ENCODE measurements around the gene MYH14.

DNA sequence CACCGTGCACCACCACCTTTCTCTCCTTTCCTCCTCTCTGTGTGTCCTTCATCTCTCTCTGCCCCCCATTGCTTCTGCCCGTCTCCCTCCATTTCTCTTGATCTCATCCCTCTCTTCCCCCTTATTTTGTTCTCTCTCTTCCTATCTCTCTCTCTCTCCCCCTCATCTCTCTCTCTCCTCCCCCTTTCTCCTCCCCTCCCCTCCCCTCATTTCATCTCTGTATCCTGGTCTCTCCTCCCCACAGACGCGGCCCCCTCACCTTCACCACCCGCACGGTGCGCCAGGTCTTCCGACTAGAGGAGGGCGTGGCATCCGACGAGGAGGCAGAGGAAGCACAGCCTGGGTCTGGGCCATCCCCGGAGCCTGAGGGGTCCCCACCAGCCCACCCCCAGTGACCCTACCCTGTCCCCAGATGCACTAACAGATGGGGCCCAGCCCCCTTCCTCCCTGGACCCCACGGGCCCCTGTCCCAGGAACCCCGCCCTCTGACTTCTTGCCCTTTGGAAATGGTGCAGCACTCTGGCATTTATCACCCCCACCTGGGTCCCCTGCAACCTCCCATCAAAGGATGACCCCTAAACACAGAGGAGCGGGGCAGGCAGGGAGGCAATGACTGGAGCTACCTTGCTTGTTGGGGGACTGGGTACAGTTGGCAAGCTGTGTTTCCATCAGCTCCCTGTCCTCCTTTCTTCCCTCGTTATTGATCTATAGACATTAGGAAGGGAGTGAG, 106.1 kb downstream of the MYH14 start:
- TF ChIP-seq, protein P1, sequence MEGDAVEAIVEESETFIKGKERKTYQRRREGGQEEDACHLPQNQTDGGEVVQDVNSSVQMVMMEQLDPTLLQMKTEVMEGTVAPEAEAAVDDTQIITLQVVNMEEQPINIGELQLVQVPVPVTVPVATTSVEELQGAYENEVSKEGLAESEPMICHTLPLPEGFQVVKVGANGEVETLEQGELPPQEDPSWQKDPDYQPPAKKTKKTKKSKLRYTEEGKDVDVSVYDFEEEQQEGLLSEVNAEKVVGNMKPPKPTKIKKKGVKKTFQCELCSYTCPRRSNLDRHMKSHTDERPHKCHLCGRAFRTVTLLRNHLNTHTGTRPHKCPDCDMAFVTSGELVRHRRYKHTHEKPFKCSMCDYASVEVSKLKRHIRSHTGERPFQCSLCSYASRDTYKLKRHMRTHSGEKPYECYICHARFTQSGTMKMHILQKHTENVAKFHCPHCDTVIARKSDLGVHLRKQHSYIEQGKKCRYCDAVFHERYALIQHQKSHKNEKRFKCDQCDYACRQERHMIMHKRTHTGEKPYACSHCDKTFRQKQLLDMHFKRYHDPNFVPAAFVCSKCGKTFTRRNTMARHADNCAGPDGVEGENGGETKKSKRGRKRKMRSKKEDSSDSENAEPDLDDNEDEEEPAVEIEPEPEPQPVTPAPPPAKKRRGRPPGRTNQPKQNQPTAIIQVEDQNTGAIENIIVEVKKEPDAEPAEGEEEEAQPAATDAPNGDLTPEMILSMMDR (IDR thresholded peaks at IDR 0.05; ENCODE audit: insufficient read depth, low read length, poor library complexity, severe bottlenecking): no peak
- no peak for TF ChIP-seq EZH2phosphoT487 (conservative IDR thresholded peaks at IDR 0.05; ENCODE audit: low read length)
